Endothelial cell of umbilical vein (primary cell): Measurements from ENCODE around the gene NAE1. TPM values are rescaled to one million over a fixed set of nuclear protein-coding genes. Genes with fewer than 3 reads are reported as not detected.

Experiments used
- BruUV-seq: library from RNA; stranded (reverse); fragments of 400-500 nt; replicated peaks from 2 replicates; lab custom pipeline; 2021; lab: Mats Ljungman, UMichigan
- CTCF ChIA-PET: fragments of 300-600, 350-600 bp; sonication (Branson Sonifier 250); formaldehyde crosslinking; loops from one replicate; lab custom pipeline; 2021; ENCODE audit warnings: antibody characterized with exemption, inconsistent platforms; lab: Charles Lee
- POLR2A ChIA-PET: fragments of 300-600, 350-600 bp; sonication (Branson Sonifier 250); formaldehyde crosslinking; loops from one replicate; lab custom pipeline; 2021; ENCODE audit warnings: antibody characterized with exemption, inconsistent platforms; lab: Charles Lee
- DNase-seq: peaks from one replicate; pipeline ENCODE4 v3.0.0-alpha.2; 2011; ENCODE audit warnings: low read depth, low spot score
- FAIRE-seq: peaks from 2 replicates; lab custom pipeline; 2011; peaks lifted over from hg19 to GRCh38; lab: Jason Lieb, UNC
- H2AFZ ChIP-seq: 2 replicates; pipeline ENCODE4 v1.6.0; 2012; ENCODE audit warnings: low read depth, low read length, control low read depth, inconsistent platforms
- H3K27ac ChIP-seq: 2 replicates; pipeline ENCODE4 v1.5.1; 2011; ENCODE audit warnings: low read depth, mild to moderate bottlenecking, control low read depth, low read length, moderate library complexity; ENCODE audit not compliant: insufficient read depth
- H3K27me3 ChIP-seq, 2 experiments: 2 replicates each; pipeline versions ENCODE4 v1.6.0 to v1.6.1; 2011; ENCODE audit warnings: low read length in 2 of 2, mixed read lengths in 1 of 2; ENCODE audit not compliant: control insufficient read depth in 2 of 2, insufficient read depth in 2 of 2
- H3K36me3 ChIP-seq, 2 experiments: 2 replicates in 1 of 2; 3 replicates in 1 of 2; pipeline ENCODE4 v1.5.1; 2011; ENCODE audit warnings: low read length in 2 of 2, mild to moderate bottlenecking in 1 of 2, moderate library complexity in 1 of 2; ENCODE audit not compliant: control insufficient read depth in 2 of 2, insufficient read depth in 2 of 2; ENCODE audit errors: extremely low read depth in 1 of 2
- H3K4me1 ChIP-seq: 3 replicates; pipeline ENCODE4 v1.5.1; 2011; ENCODE audit warnings: mild to moderate bottlenecking, low read length; ENCODE audit not compliant: control insufficient read depth, insufficient read depth; ENCODE audit errors: extremely low read depth
- H3K4me2 ChIP-seq: 2 replicates; pipeline ENCODE4 v1.6.1; 2011; ENCODE audit warnings: low read length, control low read depth, mixed read lengths; ENCODE audit not compliant: insufficient read depth
- H3K4me3 ChIP-seq, 3 experiments: fragments of 200-600 bp in 1 of 3; sonication (generic), shearing (Covaris generic) in 1 of 3; replicated peaks in 1 of 3; 2 replicates each; pipeline ENCODE4 v1.5.1; 2011 to 2016; ENCODE audit warnings: control low read depth in 3 of 3, low read length in 3 of 3, mild to moderate bottlenecking in 2 of 3, inconsistent platforms in 1 of 3, low read depth in 1 of 3, moderate library complexity in 1 of 3; ENCODE audit not compliant: insufficient read depth in 1 of 3
- H3K79me2 ChIP-seq: 2 replicates; pipeline ENCODE4 v1.6.0; 2012; ENCODE audit warnings: low read length, inconsistent platforms; ENCODE audit not compliant: control insufficient read depth, insufficient read depth
- H3K9ac ChIP-seq: replicated peaks from 2 replicates; pipeline ENCODE3; 2011; ENCODE audit warnings: low read length, control low read depth; ENCODE audit not compliant: insufficient read depth; ENCODE audit errors: extremely low read depth
- H3K9me1 ChIP-seq: replicated peaks from 3 replicates; pipeline ENCODE4 v1.6.0; 2011; ENCODE audit warnings: mild to moderate bottlenecking, low read length; ENCODE audit not compliant: control insufficient read depth, insufficient read depth; ENCODE audit errors: extremely low read depth
- H3K9me3 ChIP-seq: replicated peaks from 2 replicates; pipeline ENCODE4 v1.5.1; 2012; ENCODE audit warnings: low read length, inconsistent platforms; ENCODE audit not compliant: control insufficient read depth, insufficient read depth
- H4K20me1 ChIP-seq: replicated peaks from 2 replicates; pipeline ENCODE3; 2011; ENCODE audit warnings: mild to moderate bottlenecking, low read length; ENCODE audit not compliant: control insufficient read depth, insufficient read depth; ENCODE audit errors: extremely low read depth
- CTCF ChIP-seq, 2 donors: IDR thresholded peaks; 1 replicate in 1 of 2; 2 replicates in 1 of 2; pipeline ENCODE4 v1.5.1; 2011; ENCODE audit warnings: low read length in 2 of 2, mild to moderate bottlenecking in 2 of 2, moderate library complexity in 2 of 2, control low read depth in 1 of 2, inconsistent platforms in 1 of 2, low read depth in 1 of 2; ENCODE audit not compliant: insufficient read depth in 1 of 2; ENCODE audit errors: extremely low read depth in 1 of 2
- EZH2 ChIP-seq: IDR thresholded peaks from 2 replicates; pipeline ENCODE4 v1.6.1; 2012; ENCODE audit warnings: borderline replicate concordance, low read depth, mild to moderate bottlenecking, moderate library complexity, low read length, inconsistent platforms; ENCODE audit not compliant: severe bottlenecking
- FOS ChIP-seq: IDR thresholded peaks from 2 replicates; pipeline ENCODE4 v1.6.1; 2011; ENCODE audit warnings: mild to moderate bottlenecking, low read length, moderate library complexity, borderline replicate concordance; ENCODE audit not compliant: insufficient read depth
- MAX ChIP-seq: IDR thresholded peaks from 2 replicates; pipeline ENCODE4 v1.6.1; 2011; ENCODE audit not compliant: insufficient read depth, insufficient read length
- MYC ChIP-seq: IDR thresholded peaks from one replicate; pipeline ENCODE4 v1.6.1; 2011; ENCODE audit warnings: mild to moderate bottlenecking, low read depth, low read length
- POLR2AphosphoS5 ChIP-seq: IDR thresholded peaks from 2 replicates; pipeline ENCODE4 v1.6.1; 2012; ENCODE audit warnings: low read depth, mild to moderate bottlenecking, control low read depth, low read length, moderate library complexity; ENCODE audit not compliant: insufficient read depth
- dilution Hi-C: fragments of 300-500 bp; cut with MboI; formaldehyde crosslinking; loops from one replicate; pipeline ENCODE4 v1.15.0; 2019; ENCODE audit warnings: low sequenced_read_pairs; ENCODE audit not compliant: extremely low pct_ligation_motif_present
- intact Hi-C: fragments of 100-400 bp; cut with micrococcal nuclease; formaldehyde crosslinking; loops from one replicate; pipeline ENCODE4 v1.10.0; 2022
- polyA plus RNA-seq, 4 experiments: library from polyadenylated mRNA; depleted of rRNA in 3 of 4; stranded (reverse) in 3 of 4; unstranded in 1 of 4; fragments of >200 nt; gene quantifications; 2 replicates each; pipeline versions ENCODE4 v1.2.1 to v1.2.3, GENCODE V29; 2011 to 2012; ENCODE audit warnings: missing spikeins in 1 of 4
- total RNA-seq: library from RNA; stranded (reverse); gene quantifications from 2 replicates; pipeline ENCODE4 v1.2.3, GENCODE V29; 2021

The NAE1 gene
- total and polyA plus RNA-seq, 2 donors (not counting 3 experiments of a cell fraction or from before 2014, with no cell fraction given): 23.6 to 64.3 TPM

- POLR2A ChIA-PET: interaction anchor here (0.7 to 1.2 kb wide), 2 partner anchors 42 to 62 kb away, joined by 3 to 6 read pairs; partner anchors contain the start of genes CIAO2B and NAE1
- no peak for FAIRE-seq
- Histone ChIP-seq H3K4me3 (no peak overlapping the region), H3K4me1 (peaks cover 12% of the 10 kb centered on the region), H3K27ac (no peak overlapping the region), H3K9ac (no peak overlapping the region), H3K9me3 (no peaks in the 10 kb centered on the region), H3K9me1 (no peaks in the 10 kb centered on the region), H3K36me3 (no peaks in the 10 kb centered on the region), H3K79me2 (no peaks in the 10 kb centered on the region), H2AFZ (no peak overlapping the region), H3K27me3 (peaks cover 0 to 2% of the 10 kb centered on the region in 2 experiments), H4K20me1 (no peaks in the 10 kb centered on the region), H3K4me2 (peak overlapping the region; percentile 21)
- no peak for DNase-seq
- CTCF ChIA-PET: interaction anchor here (0.7 to 3.7 kb wide), 33 partner anchors 9 to 466 kb away, joined by 3 to 69 read pairs (median 4); partner anchors contain the start of genes CA7, CMTM2 and NAE1
- dilution Hi-C loops (no loop called here), intact Hi-C loops (no loop called here)
- TF ChIP-seq EZH2 (no peak), MAX (no peak), MYC (no peak), FOS (no peak), CTCF (IDR thresholded peaks at IDR 0.05; ENCODE audit: extremely low read depth in 1 of 2, insufficient read depth in 1 of 2, low read depth in 1 of 2, low read length in 2 of 2) (no peak), POLR2AphosphoS5 (no peak)
- no TSS peak for BruUV-seq
Measured at GRCh38 chr16:66872559-66872942, 41.8 kb upstream of the NAE1 start.
